ENCODE data around the gene TEX52. TPM values are rescaled to one million over a fixed set of nuclear protein-coding genes. Genes with fewer than 3 reads are reported as not detected.

The TEX52 gene
- total RNA-seq, 4 donors from 2014 or later = not detected

- peak overlapping the region; percentile 18 for H3K27ac ChIP-seq
- no peaks in the 10 kb centered on the region for H3K36me3 ChIP-seq
- DNase-seq (ENCODE audit: low spot score in 2 of 2) = no peak
- no peak overlapping the region for H3K4me3 ChIP-seq
- no peaks in the 10 kb centered on the region for H3K27me3 ChIP-seq
- WGBS = 48% methylated on average over 2 of the region's 2 CpGs
- H3K9me3 ChIP-seq = no peaks in the 10 kb centered on the region
- TF ChIP-seq POLR2AphosphoS5 (IDR thresholded peaks at IDR 0.05) = no peak
- H3K4me1 ChIP-seq = peaks cover 33% of the 10 kb centered on the region
Observed at GRCh38 chr12:2895511-2895910, 38.7 kb upstream of the TEX52 start.

GRCh38 chr12:2895051-2895451 is 38.2 kb upstream of the TEX52 start:
- Histone ChIP-seq H3K27ac (peak overlapping the region; percentile 18), H3K4me3 (no peak overlapping the region), H3K36me3 (no peaks in the 10 kb centered on the region), H3K4me1 (peaks cover 37% of the 10 kb centered on the region), H3K27me3 (no peaks in the 10 kb centered on the region), H3K9me3 (no peaks in the 10 kb centered on the region)
- no peak for TF ChIP-seq POLR2AphosphoS5 (IDR thresholded peaks at IDR 0.05)
- TF ChIP-seq POLR2A (IDR thresholded peaks at IDR 0.05) = no peak
- no peak for TF ChIP-seq CTCF (IDR thresholded peaks at IDR 0.05)
- no peak for TF ChIP-seq EP300 (IDR thresholded peaks at IDR 0.05)
- WGBS = 2% methylated on average over 2 of the region's 2 CpGs
- no peak for DNase-seq (ENCODE audit: low spot score in 2 of 2)

- no peak for TF ChIP-seq EP300 (IDR thresholded peaks at IDR 0.05)
- TF ChIP-seq POLR2AphosphoS5 (IDR thresholded peaks at IDR 0.05) = peak in 1 of 3 donors; percentile 33
- H3K27me3 ChIP-seq = no peaks in the 10 kb centered on the region
- 67% methylated on average over 8 of the region's 8 CpGs for WGBS
- peaks cover 37% of the 10 kb centered on the region for H3K4me1 ChIP-seq
- H3K9me3 ChIP-seq = no peaks in the 10 kb centered on the region
- no peak for DNase-seq (ENCODE audit: low spot score in 2 of 2)
- H3K27ac ChIP-seq = peak overlapping the region; percentile 70
- peak overlapping the region; percentile 87 for H3K4me3 ChIP-seq
- H3K36me3 ChIP-seq = peaks cover 3% of the 10 kb centered on the region
Observed at GRCh38 chr12:2893007-2893406, 36.2 kb upstream of the TEX52 start.

GRCh38 chr12:2892246-2892645 is 35.4 kb upstream of the TEX52 start:
- H3K4me1 ChIP-seq = peaks cover 37% of the 10 kb centered on the region
- DNase-seq (ENCODE audit: low spot score in 2 of 2) = no peak
- WGBS = 56% methylated on average over 12 of the region's 12 CpGs

GRCh38 chr12:2891240-2892053 is 34.6 kb upstream of the TEX52 start:
- WGBS = 22% methylated on average over 26 of the region's 42 CpGs
- Histone ChIP-seq H3K27me3 (no peaks in the 10 kb centered on the region), H3K36me3 (peaks cover 3% of the 10 kb centered on the region), H3K27ac (peak overlapping the region; percentile 95), H3K9me3 (no peaks in the 10 kb centered on the region), H3K4me3 (peak overlapping the region; percentile 87), H3K4me1 (peaks cover 37% of the 10 kb centered on the region)
- no peak for DNase-seq (ENCODE audit: low spot score in 2 of 2)
- TF ChIP-seq POLR2A (IDR thresholded peaks at IDR 0.05) (no peak), POLR2AphosphoS5 (IDR thresholded peaks at IDR 0.05) (no peak), EP300 (IDR thresholded peaks at IDR 0.05) (no peak), CTCF (IDR thresholded peaks at IDR 0.05) (no peak)

More at GRCh38 chr12:2892246-2892645, 35.4 kb upstream of the TEX52 start:
- H3K27me3 ChIP-seq = no peaks in the 10 kb centered on the region
- H3K36me3 ChIP-seq = peaks cover 3% of the 10 kb centered on the region
- peak overlapping the region; percentile 70 for H3K27ac ChIP-seq
- peak overlapping the region; percentile 87 for H3K4me3 ChIP-seq
- H3K9me3 ChIP-seq = no peaks in the 10 kb centered on the region
- TF ChIP-seq EP300 (IDR thresholded peaks at IDR 0.05) (no peak), POLR2AphosphoS5 (IDR thresholded peaks at IDR 0.05) (no peak), CTCF (IDR thresholded peaks at IDR 0.05) (no peak), POLR2A (IDR thresholded peaks at IDR 0.05) (no peak)

- peak; percentile 71 to 79 (median 79) for TF ChIP-seq POLR2AphosphoS5 (IDR thresholded peaks at IDR 0.05)
- TF ChIP-seq CTCF (IDR thresholded peaks at IDR 0.05) = no peak
- TF ChIP-seq POLR2A (IDR thresholded peaks at IDR 0.05) = peak in 1 of 2 donors; percentile 83
- TF ChIP-seq EP300 (IDR thresholded peaks at IDR 0.05) = no peak
- peaks cover 33% of the 10 kb centered on the region for H3K4me1 ChIP-seq
- H3K27ac ChIP-seq = peak within 1 kb of the TSS; percentile 95
- H3K4me3 ChIP-seq = peak within 1 kb of the TSS; percentile 87
- 0% methylated on average over 34 of the region's 83 CpGs for WGBS
- H3K9me3 ChIP-seq = no peaks in the 10 kb centered on the region
- H3K36me3 ChIP-seq = peaks cover 3% of the 10 kb centered on the region
- no peaks in the 10 kb centered on the region for H3K27me3 ChIP-seq
- peak; percentile 100 for DNase-seq (ENCODE audit: low spot score in 2 of 2)
Observed at GRCh38 chr12:2890388-2891239, 33.8 kb upstream of the TEX52 start, which contains the start of gene TULP3. TULP3 (plus strand) TSS chr12:2890891; CDS start chr12:2890948, 57 bp downstream.

Measured in suprapubic skin (tissue), 4 donors.